SJSA1 (cell line): ENCODE data around the gene CKLF. TPM values are rescaled to one million over a fixed set of nuclear protein-coding genes. Genes with fewer than 3 reads are reported as not detected.
"Not testable (repeated sequence)": the region's sequence is repeated elsewhere in the genome, so short reads cannot be mapped to it uniquely, and the experiment has no call there.

Experiments
- DNase-seq, 2 experiments: peaks; one replicate each; pipeline ENCODE4 v3.0.0-alpha.2; 2015 to 2020; ENCODE audit warnings: low spot score in 2 of 2, low read depth in 1 of 2
- H3K27ac ChIP-seq: fragments of 250-450 bp; sonication (Bioruptor Pico); 2 replicates; pipeline ENCODE4 v1.5.1; 2020; ENCODE audit warnings: mild to moderate bottlenecking, moderate library complexity
- H3K27me3 ChIP-seq: fragments of 250-450 bp; sonication (Bioruptor Pico); replicated peaks from 2 replicates; pipeline ENCODE4 v1.5.1; 2020; ENCODE audit warnings: mild to moderate bottlenecking, moderate library complexity
- H3K36me3 ChIP-seq: fragments of 250-450 bp; sonication (Bioruptor Pico); 2 replicates; pipeline ENCODE4 v1.5.1; 2020; ENCODE audit warnings: mild to moderate bottlenecking
- H3K4me1 ChIP-seq: fragments of 250-450 bp; sonication (Bioruptor Pico); replicated peaks from 2 replicates; pipeline ENCODE4 v1.6.1; 2021; ENCODE audit warnings: mild to moderate bottlenecking
- H3K4me3 ChIP-seq: fragments of 250-450 bp; sonication (Bioruptor Pico); 2 replicates; pipeline ENCODE4 v1.5.1; 2020; ENCODE audit warnings: mild to moderate bottlenecking
- H3K9me3 ChIP-seq: fragments of 250-450 bp; sonication (Bioruptor Pico); replicated peaks from 2 replicates; pipeline ENCODE4 v1.5.1; 2020; ENCODE audit warnings: mild to moderate bottlenecking
- total RNA-seq: library from RNA; depleted of rRNA; stranded (reverse); fragments of >200 nt; shearing (Covaris generic); gene quantifications from 2 replicates; pipeline ENCODE4 v1.2.3, GENCODE V29; 2014

The CKLF gene
- total RNA-seq, 1 experiment from 2014 or later = 134 TPM

DNA sequence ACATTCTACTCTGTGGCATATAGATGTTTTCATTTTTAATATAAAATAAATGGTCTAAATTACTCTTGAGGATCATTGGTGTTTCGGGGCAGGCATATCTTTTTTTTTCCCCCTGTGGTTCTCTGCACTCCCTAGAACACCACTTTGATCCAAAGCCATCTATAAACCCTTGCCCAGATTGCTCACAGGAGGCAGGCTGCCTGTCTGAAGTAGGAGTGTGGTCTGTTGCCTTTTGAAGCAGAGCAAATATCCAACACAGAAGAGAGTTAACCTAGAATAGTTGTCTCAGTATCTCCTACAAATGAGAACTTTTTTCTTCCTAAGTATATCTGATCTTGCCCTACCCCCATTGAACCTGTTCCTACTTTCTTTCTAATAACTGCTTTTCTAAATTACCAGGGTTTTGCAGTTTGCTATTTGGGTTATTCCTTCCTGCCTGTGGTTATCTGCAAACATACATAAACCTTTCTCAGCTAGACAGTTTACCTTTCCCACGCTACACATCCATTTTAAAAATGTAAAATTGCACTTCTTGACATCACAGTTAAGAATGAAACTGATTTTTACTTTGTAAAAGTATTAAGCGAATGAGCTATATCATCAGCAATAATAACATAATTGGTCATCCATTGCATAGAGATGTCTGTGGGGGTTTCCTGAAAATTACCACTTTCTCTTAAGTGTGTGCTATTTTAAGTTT is 9.2 kb downstream of the CKLF start:
- DNase-seq = no peak
- Histone ChIP-seq H3K36me3 (peaks cover 76% of the 10 kb centered on the region), H3K4me1 (no peaks in the 10 kb centered on the region), H3K27me3 (no peaks in the 10 kb centered on the region), H3K9me3 (no peaks in the 10 kb centered on the region), H3K4me3 (no peak overlapping the region), H3K27ac (no peak overlapping the region)

DNA sequence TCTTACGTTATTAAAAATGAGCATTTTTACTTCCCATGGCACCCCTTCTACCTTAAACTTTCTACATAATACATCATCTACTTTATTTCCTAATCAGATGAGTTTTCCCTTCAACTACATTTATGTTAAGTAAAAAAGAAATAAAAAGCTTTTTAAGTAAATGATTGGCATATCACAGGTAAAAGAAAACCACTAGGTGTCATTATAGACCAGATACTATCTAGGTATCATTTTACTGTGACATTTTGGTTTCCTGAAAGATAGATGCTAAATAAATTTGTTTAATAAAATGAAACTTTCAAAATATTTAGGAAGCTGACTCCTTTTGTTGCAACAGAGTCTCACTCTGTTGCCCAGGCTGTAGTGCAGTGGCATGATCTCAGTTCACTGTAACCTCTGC is 10.0 kb downstream of the CKLF start:
- no peaks in the 10 kb centered on the region for H3K9me3 ChIP-seq
- no peaks in the 10 kb centered on the region for H3K4me1 ChIP-seq
- no peaks in the 10 kb centered on the region for H3K27me3 ChIP-seq
- no peak overlapping the region for H3K4me3 ChIP-seq
- H3K36me3 ChIP-seq = peaks cover 73% of the 10 kb centered on the region
- no peak for DNase-seq
- no peak overlapping the region for H3K27ac ChIP-seq

DNA sequence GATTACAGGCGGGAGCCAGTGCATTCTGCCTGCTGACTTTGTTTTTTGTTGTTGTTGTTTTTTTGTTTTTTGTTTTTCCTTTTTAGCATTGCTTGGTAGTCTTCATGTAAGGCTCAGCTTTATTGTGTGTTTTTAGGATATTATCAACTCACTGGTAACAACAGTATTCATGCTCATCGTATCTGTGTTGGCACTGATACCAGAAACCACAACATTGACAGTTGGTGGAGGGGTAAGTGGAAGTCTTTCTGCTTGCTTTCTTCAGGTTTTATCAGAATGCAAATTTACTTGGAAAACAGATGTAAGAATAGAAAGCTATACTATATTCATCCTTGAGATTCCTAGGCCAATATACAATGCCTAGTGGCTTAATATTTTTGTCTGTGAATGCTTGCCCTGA is 10.6 kb downstream of the CKLF start:
- H3K9me3 ChIP-seq = no peaks in the 10 kb centered on the region
- H3K27ac ChIP-seq = no peak overlapping the region
- no peaks in the 10 kb centered on the region for H3K4me1 ChIP-seq
- H3K4me3 ChIP-seq = no peak overlapping the region
- no peaks in the 10 kb centered on the region for H3K27me3 ChIP-seq
- H3K36me3 ChIP-seq = peaks cover 72% of the 10 kb centered on the region
- no peak for DNase-seq

DNA sequence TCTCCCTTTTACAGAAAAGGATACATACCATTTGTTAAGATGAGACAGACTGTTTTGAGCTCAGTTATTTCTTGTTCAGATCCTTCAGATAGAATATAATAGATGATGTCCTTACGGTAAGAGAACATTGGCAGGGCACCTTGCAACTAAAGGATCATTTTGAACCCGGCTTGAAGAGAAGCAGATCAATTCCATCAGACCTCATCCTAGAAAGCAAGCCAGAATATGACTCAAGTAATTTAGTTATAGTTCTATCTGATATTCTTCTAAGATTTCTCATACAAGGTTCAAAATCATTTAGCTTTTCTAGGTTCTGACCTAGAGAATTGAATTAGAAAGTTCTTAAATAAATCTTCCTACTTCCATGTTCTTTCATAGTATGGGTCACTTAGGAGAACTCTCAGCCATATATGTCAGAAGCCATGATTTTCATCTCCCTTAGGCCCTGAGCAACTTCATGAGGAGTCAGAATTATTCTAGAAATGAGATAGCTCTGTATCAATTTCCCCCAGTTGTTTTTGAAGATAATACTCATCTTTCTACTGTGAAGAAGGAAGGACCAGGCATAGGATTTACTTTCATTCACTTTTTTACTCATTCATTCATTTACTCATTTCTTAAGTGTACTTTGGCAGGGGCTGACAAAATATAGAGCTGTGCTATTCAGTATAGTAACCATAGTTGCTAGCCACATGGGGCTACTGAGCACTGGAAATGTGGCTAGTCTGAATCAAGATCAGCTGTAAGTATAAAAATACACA is 11.4 kb downstream of the CKLF start:
- Histone ChIP-seq H3K27ac (no peak overlapping the region), H3K27me3 (no peaks in the 10 kb centered on the region), H3K4me3 (no peak overlapping the region), H3K4me1 (peaks cover 5% of the 10 kb centered on the region), H3K9me3 (no peaks in the 10 kb centered on the region), H3K36me3 (peaks cover 64% of the 10 kb centered on the region)
- no peak for DNase-seq

DNA sequence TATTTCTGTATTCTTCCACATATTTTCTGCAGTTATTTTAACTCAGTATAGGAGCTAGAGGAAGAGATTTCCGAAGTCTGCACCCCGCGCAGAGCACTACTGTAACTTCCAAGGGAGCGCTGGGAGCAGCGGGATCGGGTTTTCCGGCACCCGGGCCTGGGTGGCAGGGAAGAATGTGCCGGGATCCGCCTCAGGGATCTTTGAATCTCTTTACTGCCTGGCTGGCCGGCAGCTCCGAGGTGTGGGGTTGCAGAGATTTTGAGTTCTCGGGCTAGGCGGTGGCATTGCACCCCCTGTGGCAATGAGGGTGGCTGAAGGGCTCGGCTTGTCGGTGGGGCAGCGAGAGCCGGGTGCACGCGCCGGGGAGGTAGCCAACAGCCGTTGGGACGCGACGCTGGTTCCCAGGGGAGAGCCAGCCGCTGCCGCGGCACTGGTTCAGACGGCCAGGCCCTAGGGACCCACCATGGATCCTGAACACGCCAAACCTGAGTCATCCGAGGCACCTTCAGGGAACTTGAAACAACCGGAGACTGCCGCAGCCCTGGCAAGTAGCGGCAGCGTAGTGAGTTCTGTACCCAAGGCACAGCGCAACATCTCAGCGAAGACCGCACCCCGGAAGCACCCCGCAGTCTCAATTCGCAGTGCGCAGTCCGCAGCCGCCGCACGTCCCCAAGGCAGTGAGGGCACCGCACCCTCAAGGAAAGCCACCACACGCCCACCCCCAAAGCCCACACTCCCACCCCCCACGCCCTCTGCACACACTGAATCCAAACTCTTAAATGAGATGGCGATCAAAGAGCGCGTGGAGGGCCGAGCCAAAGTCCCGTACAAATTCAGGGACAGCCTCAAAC is 13.9 kb downstream of the CKLF start, which contains the start of gene CMTM1:
Gene CMTM1 (plus strand): TSS at position 389 of the 851 bp plus-strand sequence. CDS start 75 bp downstream, at position 464.
- Histone ChIP-seq H3K9me3 (no peaks in the 10 kb centered on the region), H3K36me3 (peaks cover 44% of the 10 kb centered on the region), H3K4me1 (peaks cover 24% of the 10 kb centered on the region), H3K4me3 (no peak within 1 kb of the TSS), H3K27ac (no peak within 1 kb of the TSS), H3K27me3 (no peaks in the 10 kb centered on the region)
- no peak for DNase-seq

DNA sequence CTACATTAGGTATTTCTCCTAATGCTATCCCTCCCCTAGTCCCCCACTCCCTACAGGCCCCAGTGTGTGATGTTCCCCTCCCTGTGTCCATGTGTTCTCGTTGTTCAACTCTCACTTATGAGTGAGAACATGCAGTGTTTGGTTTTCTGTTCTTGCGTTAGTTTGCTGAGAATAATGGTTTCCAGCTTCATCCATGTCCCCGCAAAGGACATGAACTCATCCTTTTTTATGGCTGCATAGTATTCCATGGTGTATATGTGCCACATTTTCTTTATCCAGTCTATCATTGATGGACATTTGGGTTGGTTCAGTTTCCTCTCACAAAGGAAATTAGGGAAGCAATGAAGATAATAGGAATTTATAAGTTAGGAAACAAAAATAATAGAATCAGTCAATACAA is 14.9 kb downstream of the CKLF start:
- not testable (repeated sequence) for H3K9me3 ChIP-seq, H3K27me3 ChIP-seq, DNase-seq, H3K4me3 ChIP-seq, H3K27ac ChIP-seq
- H3K4me1 ChIP-seq = peaks cover 24% of the 10 kb centered on the region
- H3K36me3 ChIP-seq = peaks cover 40% of the 10 kb centered on the region

DNA sequence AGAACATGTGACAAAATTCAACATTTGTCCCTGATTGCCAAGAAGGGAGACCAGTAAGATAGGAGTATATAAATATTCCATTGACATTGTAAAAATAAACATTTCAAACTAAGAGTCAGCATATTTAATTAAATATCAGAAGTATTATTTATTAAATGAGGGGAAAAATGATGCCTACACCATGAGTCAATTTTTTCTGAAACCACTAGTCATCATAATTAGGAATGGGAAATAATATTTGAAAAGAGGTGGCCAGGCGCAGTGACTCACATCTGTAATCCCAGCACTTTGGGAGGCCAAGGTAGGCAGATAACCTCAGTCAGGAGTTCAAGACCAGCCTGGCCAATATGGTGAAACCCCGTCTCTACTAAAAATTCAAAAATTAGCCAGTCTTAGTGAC is 16.0 kb downstream of the CKLF start:
- Histone ChIP-seq H3K27ac (peak overlapping the region; percentile 33; the same call in 1 of the 2 replicates), H3K4me3 (no peak overlapping the region), H3K4me1 (peaks cover 24% of the 10 kb centered on the region), H3K9me3 (no peaks in the 10 kb centered on the region), H3K36me3 (peaks cover 32% of the 10 kb centered on the region), H3K27me3 (no peaks in the 10 kb centered on the region)
- peak in 1 of 2 experiments; percentile 18 for DNase-seq

DNA sequence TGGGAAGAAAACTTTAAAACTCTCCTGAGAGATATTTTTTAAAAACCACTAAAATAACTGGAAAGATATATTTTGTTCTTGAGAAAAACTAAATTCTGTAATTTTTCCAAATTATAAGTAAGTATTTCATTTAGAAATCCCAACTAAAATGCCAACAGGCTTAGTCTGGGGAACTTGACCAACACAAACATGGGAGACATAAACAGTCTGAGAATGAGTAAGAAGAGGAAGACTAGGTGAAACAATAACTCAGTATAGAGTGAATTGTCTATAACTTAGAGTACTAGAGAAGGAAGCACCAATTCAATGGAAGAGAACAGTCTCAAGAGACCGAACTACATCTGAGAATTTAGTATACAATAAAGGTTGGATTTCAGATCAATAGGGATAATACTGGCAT is 16.8 kb downstream of the CKLF start:
- no peaks in the 10 kb centered on the region for H3K27me3 ChIP-seq
- peaks cover 24% of the 10 kb centered on the region for H3K36me3 ChIP-seq
- peak overlapping the region; percentile 33; the same call in 1 of the 2 replicates for H3K27ac ChIP-seq
- peaks cover 24% of the 10 kb centered on the region for H3K4me1 ChIP-seq
- no peak overlapping the region for H3K4me3 ChIP-seq
- H3K9me3 ChIP-seq = no peaks in the 10 kb centered on the region
- DNase-seq = peak in 1 of 2 experiments; percentile 61

DNA sequence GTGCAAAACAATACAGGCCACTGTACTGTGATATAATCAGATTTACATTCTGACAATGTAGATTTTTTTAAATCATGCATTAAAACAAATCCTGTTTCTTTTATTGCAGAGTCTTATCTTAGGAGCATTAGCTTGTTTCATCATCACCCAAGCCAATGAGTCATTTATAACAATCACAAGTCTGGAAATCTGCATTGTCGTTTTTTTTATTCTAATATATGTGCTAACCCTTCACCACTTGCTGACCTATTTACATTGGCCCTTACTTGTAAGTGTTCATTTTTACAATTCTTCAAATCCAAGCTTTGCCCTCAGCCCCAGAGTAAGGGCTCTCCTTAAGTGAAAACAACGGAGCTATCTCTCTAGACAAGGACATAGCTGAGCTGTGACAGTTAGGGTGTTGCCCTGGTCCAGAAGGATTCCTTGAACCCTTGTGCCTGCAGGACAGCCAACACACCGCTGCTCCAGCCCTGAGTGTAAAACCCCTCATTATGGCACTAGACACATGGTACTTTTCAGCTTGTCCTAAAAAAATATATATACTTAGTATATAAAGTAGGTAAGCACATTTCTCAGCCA is 17.5 kb downstream of the CKLF start:
- Histone ChIP-seq H3K27me3 (no peaks in the 10 kb centered on the region), H3K4me3 (no peak overlapping the region), H3K36me3 (peaks cover 20% of the 10 kb centered on the region), H3K9me3 (no peaks in the 10 kb centered on the region), H3K4me1 (peaks cover 24% of the 10 kb centered on the region), H3K27ac (peak overlapping the region; percentile 33)
- peak in 1 of 2 experiments; percentile 49 for DNase-seq

DNA sequence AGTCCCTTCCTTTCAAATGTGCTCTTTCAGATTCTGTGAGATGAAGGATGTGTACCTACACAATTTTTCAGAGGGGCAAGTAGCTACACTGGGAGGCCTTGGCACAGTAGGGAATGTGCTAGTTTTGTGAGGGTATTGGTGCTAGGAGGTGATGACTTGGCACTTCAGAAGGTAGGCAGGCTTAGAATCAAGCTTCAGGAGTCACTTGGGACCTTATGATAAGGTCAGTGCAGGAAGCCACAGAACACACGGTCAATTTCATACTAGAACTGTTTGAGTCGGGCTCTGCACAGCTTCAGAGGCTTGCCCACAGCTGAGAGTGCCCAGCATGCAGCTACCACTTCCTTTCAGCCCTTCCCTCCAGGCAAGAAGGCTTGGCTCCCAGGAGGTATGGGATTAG is 20.0 kb downstream of the CKLF start:
- Histone ChIP-seq H3K27me3 (no peaks in the 10 kb centered on the region), H3K4me1 (peaks cover 24% of the 10 kb centered on the region), H3K4me3 (no peak overlapping the region), H3K9me3 (no peaks in the 10 kb centered on the region), H3K27ac (no peak overlapping the region), H3K36me3 (peaks cover 11% of the 10 kb centered on the region)
- DNase-seq = no peak

DNA sequence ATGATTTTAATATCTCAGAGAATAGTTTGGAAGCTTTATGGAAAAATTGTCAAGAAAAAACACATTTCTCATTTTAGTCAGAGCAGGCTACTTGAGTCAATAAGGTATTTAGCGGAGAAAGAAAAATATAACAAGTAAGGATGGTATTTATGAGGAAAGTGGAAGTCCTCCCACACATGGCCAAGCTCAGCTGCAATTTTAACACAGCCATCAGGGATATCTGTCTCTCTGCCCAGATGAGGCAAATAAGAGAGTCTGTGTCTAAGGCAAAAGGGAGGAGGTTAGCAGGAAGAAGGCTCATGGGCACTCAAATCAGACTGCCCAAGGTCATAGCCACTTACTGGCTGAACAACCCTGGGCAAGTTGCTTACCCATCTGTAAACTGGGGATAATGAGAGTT is 21.7 kb downstream of the CKLF start:
- no peak overlapping the region for H3K4me3 ChIP-seq
- no peaks in the 10 kb centered on the region for H3K9me3 ChIP-seq
- no peak overlapping the region for H3K27ac ChIP-seq
- H3K4me1 ChIP-seq = peaks cover 15% of the 10 kb centered on the region
- no peak for DNase-seq
- no peaks in the 10 kb centered on the region for H3K27me3 ChIP-seq
- peaks cover 6% of the 10 kb centered on the region for H3K36me3 ChIP-seq

DNA sequence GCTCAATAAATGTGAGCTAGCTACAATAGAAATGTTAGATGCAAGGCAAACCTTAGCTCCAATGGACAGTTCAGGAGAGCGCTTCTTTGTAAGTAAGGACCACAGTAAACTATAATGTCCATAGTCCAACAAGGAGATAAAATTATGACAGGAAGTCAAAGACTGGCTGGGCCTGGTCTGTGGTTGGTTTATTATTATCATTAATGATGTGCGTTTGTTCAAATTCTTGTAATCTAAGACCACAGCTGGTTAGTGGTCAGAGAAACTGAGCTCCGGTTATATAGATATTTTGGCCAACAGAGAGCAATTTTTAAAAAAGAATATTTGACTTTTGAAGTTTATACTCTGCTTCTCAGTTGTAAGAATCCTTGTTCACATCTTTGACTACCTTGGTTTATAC is 22.2 kb downstream of the CKLF start:
- Histone ChIP-seq H3K4me3 (no peak overlapping the region), H3K9me3 (no peaks in the 10 kb centered on the region), H3K36me3 (peaks cover 6% of the 10 kb centered on the region), H3K27ac (no peak overlapping the region), H3K27me3 (no peaks in the 10 kb centered on the region), H3K4me1 (peaks cover 11% of the 10 kb centered on the region)
- no peak for DNase-seq

DNA sequence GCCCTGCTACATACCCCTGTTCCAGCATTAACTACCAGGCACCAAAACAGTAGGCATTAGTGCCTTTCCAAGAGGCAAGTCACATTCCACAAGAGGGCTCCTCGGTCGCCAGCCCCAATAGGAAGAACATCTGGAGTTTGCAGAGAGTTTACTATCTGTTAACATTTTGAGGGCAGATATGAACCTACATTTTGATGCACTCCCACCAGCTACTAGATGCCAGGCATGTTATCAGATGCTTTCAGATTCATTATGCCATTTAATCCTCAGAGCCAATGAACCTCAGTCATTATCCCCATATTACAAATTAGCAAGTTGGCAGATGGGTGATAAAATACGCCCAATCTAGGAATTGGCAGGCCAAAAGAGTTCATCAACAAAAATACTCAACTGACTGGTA is 22.7 kb downstream of the CKLF start:
- no peak for DNase-seq

More for the DNA sequence above, 22.7 kb downstream of the CKLF start:
- Histone ChIP-seq H3K9me3 (no peaks in the 10 kb centered on the region), H3K27me3 (no peaks in the 10 kb centered on the region), H3K4me1 (peaks cover 5% of the 10 kb centered on the region), H3K36me3 (peaks cover 6% of the 10 kb centered on the region), H3K4me3 (no peak overlapping the region), H3K27ac (no peak overlapping the region)
